Measurements from ENCODE around the gene MARK3.

GRCh38 chr14:103543140-103543539 lies 157.9 kb downstream of the MARK3 start:
- TF ChIP-seq, protein P1, sequence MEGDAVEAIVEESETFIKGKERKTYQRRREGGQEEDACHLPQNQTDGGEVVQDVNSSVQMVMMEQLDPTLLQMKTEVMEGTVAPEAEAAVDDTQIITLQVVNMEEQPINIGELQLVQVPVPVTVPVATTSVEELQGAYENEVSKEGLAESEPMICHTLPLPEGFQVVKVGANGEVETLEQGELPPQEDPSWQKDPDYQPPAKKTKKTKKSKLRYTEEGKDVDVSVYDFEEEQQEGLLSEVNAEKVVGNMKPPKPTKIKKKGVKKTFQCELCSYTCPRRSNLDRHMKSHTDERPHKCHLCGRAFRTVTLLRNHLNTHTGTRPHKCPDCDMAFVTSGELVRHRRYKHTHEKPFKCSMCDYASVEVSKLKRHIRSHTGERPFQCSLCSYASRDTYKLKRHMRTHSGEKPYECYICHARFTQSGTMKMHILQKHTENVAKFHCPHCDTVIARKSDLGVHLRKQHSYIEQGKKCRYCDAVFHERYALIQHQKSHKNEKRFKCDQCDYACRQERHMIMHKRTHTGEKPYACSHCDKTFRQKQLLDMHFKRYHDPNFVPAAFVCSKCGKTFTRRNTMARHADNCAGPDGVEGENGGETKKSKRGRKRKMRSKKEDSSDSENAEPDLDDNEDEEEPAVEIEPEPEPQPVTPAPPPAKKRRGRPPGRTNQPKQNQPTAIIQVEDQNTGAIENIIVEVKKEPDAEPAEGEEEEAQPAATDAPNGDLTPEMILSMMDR (IDR thresholded peaks at IDR 0.05): no peak
- TF ChIP-seq EP300 (IDR thresholded peaks at IDR 0.05): no peak
